HepG2 (cell line): ENCODE measurements around the gene TAOK3. TPM values are rescaled to one million over a fixed set of nuclear protein-coding genes. Genes with fewer than 3 reads are reported as not detected.

Experiments used
- ARNT ChIP-seq: fragments of 450-650 bp; IDR thresholded peaks from 2 replicates; pipeline ENCODE4 v1.6.1; 2017
- EZH2 ChIP-seq: conservative IDR thresholded peaks from 2 replicates; pipeline ENCODE4 v1.6.1; 2012; ENCODE audit warnings: mild to moderate bottlenecking, low read depth, low read length, moderate library complexity
- GABPB1 ChIP-seq: IDR thresholded peaks from 2 replicates; pipeline ENCODE4 v1.6.1; 2016; ENCODE audit warnings: mild to moderate bottlenecking, missing genetic modification reagents, moderate library complexity, missing compliant biosample characterization
- HOXD1 ChIP-seq: sonication (generic); formaldehyde crosslinking; IDR thresholded peaks from 2 replicates; pipeline ENCODE4 v1.5.0; 2020; ENCODE audit warnings: missing genetic modification reagents
- KDM5B ChIP-seq: sonication (generic); formaldehyde crosslinking; IDR thresholded peaks from 2 replicates; pipeline ENCODE4 v1.4.0; 2020; ENCODE audit warnings: missing genetic modification reagents, mild to moderate bottlenecking, borderline replicate concordance
- RBAK ChIP-seq: sonication (generic); formaldehyde crosslinking; IDR thresholded peaks from 2 replicates; pipeline ENCODE4 v1.5.1; 2020; ENCODE audit warnings: mild to moderate bottlenecking, missing genetic modification reagents
- RCOR2 ChIP-seq: IDR thresholded peaks from 2 replicates; pipeline ENCODE4 v1.6.1; 2016; ENCODE audit warnings: missing biosample characterization, missing genetic modification reagents
- RXRB ChIP-seq: IDR thresholded peaks from 2 replicates; pipeline ENCODE4 v1.6.1; 2016; ENCODE audit warnings: borderline replicate concordance, missing genetic modification reagents, missing compliant biosample characterization
- SMYD3 ChIP-seq: sonication (generic); formaldehyde crosslinking; IDR thresholded peaks from 2 replicates; pipeline ENCODE4 v1.8.1; 2023; ENCODE audit warnings: mild to moderate bottlenecking, missing genetic modification reagents
- TCF7L2 ChIP-seq: IDR thresholded peaks from 2 replicates; pipeline ENCODE4 v1.6.1; 2011; ENCODE audit warnings: mild to moderate bottlenecking, low read depth, low read length, moderate library complexity
- YY1 ChIP-seq: IDR thresholded peaks from 2 replicates; pipeline ENCODE4 v1.6.1; 2011; ENCODE audit warnings: low read length, low read depth, moderate library complexity, mild to moderate bottlenecking; ENCODE audit not compliant: insufficient read depth, insufficient replicate concordance
- ZBTB7B ChIP-seq: sonication (generic); formaldehyde crosslinking; IDR thresholded peaks from 2 replicates; pipeline ENCODE4 v1.4.0; 2020; ENCODE audit warnings: missing genetic modification reagents
- ZFP82 ChIP-seq: sonication (generic); formaldehyde crosslinking; IDR thresholded peaks from 2 replicates; pipeline ENCODE4 v1.5.1; 2020; ENCODE audit warnings: mild to moderate bottlenecking, missing genetic modification reagents, borderline replicate concordance
- ZFYVE20 ChIP-seq: sonication (generic); formaldehyde crosslinking; IDR thresholded peaks from 2 replicates; pipeline ENCODE4 v1.8.0; 2023; ENCODE audit warnings: low read depth, mild to moderate bottlenecking, moderate library complexity, missing genetic modification reagents, borderline replicate concordance
- ZNF207 ChIP-seq: fragments of 450-650 bp; IDR thresholded peaks from 2 replicates; pipeline ENCODE4 v1.6.1; 2016; ENCODE audit warnings: antibody characterized with exemption, borderline replicate concordance
- ZNF24 ChIP-seq: fragments of 450-650 bp; IDR thresholded peaks from 2 replicates; pipeline ENCODE4 v1.6.1; 2017; ENCODE audit warnings: antibody characterized with exemption, mild to moderate bottlenecking
- ZNF3 ChIP-seq: IDR thresholded peaks from 2 replicates; pipeline ENCODE4 v1.7.0; 2017; ENCODE audit warnings: inconsistent platforms
- ZNF558 ChIP-seq: sonication (generic); formaldehyde crosslinking; IDR thresholded peaks from 2 replicates; pipeline ENCODE4 v1.9.0; 2022; ENCODE audit warnings: mild to moderate bottlenecking, missing genetic modification reagents, borderline replicate concordance
- ZNF598 ChIP-seq: sonication (generic); formaldehyde crosslinking; IDR thresholded peaks from 2 replicates; pipeline ENCODE4 v1.5.1; 2020; ENCODE audit warnings: mild to moderate bottlenecking, missing genetic modification reagents, borderline replicate concordance
- ZNF670 ChIP-seq: sonication (generic); formaldehyde crosslinking; IDR thresholded peaks from 2 replicates; pipeline ENCODE4 v1.8.0; 2022; ENCODE audit warnings: mild to moderate bottlenecking, missing genetic modification reagents, borderline replicate concordance
- ZSCAN30 ChIP-seq: sonication (generic); formaldehyde crosslinking; IDR thresholded peaks from 2 replicates; pipeline ENCODE4 v1.5.0; 2020; ENCODE audit warnings: mild to moderate bottlenecking, missing genetic modification reagents
- polyA plus RNA-seq, 8 experiments: library from polyadenylated mRNA; depleted of rRNA in 3 of 8; stranded (reverse) in 7 of 8; unstranded in 1 of 8; fragments of >200 nt; fragmentation: Illumina TruSeq in 4 of 8; extraction: Trizol in 4 of 8; gene quantifications; 2 replicates each; pipeline versions ENCODE4 v1.2.1 to v1.2.3, GENCODE V29; 2011 to 2016; ENCODE audit warnings: low read depth in 4 of 8, missing spikeins in 1 of 8, mixed read lengths in 1 of 8; ENCODE audit not compliant: insufficient read depth in 1 of 8
- total RNA-seq, 5 experiments: library from RNA; depleted of rRNA; stranded (reverse); fragments of >200 nt; fragmentation: Illumina TruSeq; extraction: Trizol; gene quantifications; 2 replicates each; pipeline ENCODE4 v1.2.3, GENCODE V29; 2016; ENCODE audit warnings: low read depth in 1 of 5
- TF ChIP-seq, protein P1 (sequence below): sonication (generic); formaldehyde crosslinking; IDR thresholded peaks from 2 replicates; pipeline ENCODE4 v1.4.0; 2020; ENCODE audit warnings: missing genetic modification reagents
- TF ChIP-seq, protein P2 (sequence below): sonication (generic); formaldehyde crosslinking; IDR thresholded peaks from 2 replicates; pipeline ENCODE4 v1.5.1; 2020; ENCODE audit warnings: mild to moderate bottlenecking, missing genetic modification reagents, moderate library complexity
- TF ChIP-seq, protein P3 (sequence below): sonication (generic); formaldehyde crosslinking; IDR thresholded peaks from 2 replicates; pipeline ENCODE4 v1.4.0; 2020; ENCODE audit warnings: mild to moderate bottlenecking, missing genetic modification reagents
- TF ChIP-seq, protein P4 (sequence below): sonication (generic); formaldehyde crosslinking; conservative IDR thresholded peaks from 2 replicates; pipeline ENCODE4 v1.5.0; 2020; ENCODE audit warnings: missing genetic modification reagents
- TF ChIP-seq, protein P5 (sequence below): sonication (generic); formaldehyde crosslinking; conservative IDR thresholded peaks from 2 replicates; pipeline ENCODE4 v1.4.0; 2020; ENCODE audit warnings: missing genetic modification reagents

Gene TAOK3
- total and polyA plus RNA-seq, 2 of the 13 experiments (the other 11 are each of a cell fraction or from before 2014, with no cell fraction given) = 10.4 to 12.3 TPM

DNA sequence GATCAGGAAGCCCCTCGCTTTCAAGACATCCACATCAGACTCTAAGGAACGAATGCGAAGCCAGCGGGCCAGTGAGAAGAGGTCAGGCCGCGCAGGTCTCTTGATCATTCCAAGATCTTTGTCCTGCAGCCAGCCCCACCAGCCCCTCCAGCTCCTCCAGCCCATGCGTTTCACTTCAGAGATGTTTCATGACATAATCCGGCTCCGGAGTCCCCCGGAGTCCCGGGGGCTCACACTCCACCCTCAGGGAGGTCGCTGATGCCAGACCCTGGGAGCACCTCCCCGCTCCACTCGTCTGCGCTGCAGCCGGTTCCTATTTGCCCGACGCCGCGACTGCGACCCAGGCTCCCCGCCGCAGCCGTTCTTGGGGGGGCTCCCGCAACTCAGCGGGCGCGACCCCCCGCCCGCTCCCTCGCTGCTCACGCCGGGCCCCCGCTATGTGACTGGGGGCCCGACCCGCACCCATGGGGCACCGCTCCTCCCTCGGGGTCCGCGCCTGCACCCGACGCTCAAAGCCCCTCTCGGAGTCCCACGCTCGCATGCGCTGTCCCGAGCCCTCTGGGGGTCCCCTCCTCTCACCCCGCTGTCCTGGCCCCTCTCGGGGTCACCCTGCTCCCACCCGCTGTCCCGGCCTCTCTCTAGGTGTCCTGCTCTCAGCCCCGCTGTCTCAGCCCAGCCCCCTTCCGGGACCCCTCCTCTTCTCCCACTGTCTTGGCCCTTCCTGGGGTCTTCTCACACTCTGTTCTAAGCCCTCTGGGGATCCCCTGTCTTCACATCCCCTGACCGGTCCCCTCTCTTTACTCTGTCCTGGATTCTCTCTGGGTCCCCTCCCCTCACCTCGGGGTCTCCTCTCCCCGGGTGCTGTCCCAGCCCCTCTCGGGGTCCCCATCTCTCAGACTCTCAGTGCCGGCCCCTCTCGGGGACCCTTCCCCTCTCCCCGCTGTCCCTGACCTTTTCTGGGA is 1.1 kb downstream of the TAOK3 start (continued):
- no peak for TF ChIP-seq ZNF598 (CRISPR knock-in tag)
- no peak for TF ChIP-seq ZNF558
- no peak for TF ChIP-seq ZFP82 (CRISPR knock-in tag)
- TF ChIP-seq KDM5B (CRISPR knock-in tag) = 0 out of 2 replicates have a peak, but pooled peaks have one; percentile 43
- TF ChIP-seq RXRB (CRISPR knock-in tag) = no peak
- TF ChIP-seq ZNF207 = no peak
- TF ChIP-seq ZNF670 (CRISPR knock-in tag) = no peak
- no peak for TF ChIP-seq YY1
- peak; percentile 42; the same call in 1 of the 2 replicates for TF ChIP-seq GABPB1 (CRISPR knock-in tag)
- TF ChIP-seq, protein P1, sequence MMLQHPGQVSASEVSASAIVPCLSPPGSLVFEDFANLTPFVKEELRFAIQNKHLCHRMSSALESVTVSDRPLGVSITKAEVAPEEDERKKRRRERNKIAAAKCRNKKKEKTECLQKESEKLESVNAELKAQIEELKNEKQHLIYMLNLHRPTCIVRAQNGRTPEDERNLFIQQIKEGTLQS = no peak
- TF ChIP-seq, protein P2, sequence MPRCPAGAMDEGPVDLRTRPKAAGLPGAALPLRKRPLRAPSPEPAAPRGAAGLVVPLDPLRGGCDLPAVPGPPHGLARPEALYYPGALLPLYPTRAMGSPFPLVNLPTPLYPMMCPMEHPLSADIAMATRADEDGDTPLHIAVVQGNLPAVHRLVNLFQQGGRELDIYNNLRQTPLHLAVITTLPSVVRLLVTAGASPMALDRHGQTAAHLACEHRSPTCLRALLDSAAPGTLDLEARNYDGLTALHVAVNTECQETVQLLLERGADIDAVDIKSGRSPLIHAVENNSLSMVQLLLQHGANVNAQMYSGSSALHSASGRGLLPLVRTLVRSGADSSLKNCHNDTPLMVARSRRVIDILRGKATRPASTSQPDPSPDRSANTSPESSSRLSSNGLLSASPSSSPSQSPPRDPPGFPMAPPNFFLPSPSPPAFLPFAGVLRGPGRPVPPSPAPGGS (CRISPR knock-in tag) = no peak
- no peak for TF ChIP-seq TCF7L2
- TF ChIP-seq, protein P3, sequence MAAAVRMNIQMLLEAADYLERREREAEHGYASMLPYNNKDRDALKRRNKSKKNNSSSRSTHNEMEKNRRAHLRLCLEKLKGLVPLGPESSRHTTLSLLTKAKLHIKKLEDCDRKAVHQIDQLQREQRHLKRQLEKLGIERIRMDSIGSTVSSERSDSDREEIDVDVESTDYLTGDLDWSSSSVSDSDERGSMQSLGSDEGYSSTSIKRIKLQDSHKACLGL (CRISPR knock-in tag) = peak; percentile 64; the same call in 1 of the 2 replicates
- TF ChIP-seq SMYD3 (CRISPR knock-in tag) = no peak
- TF ChIP-seq ZBTB7B (CRISPR knock-in tag) = peak; percentile 78; the same call in 1 of the 2 replicates
- TF ChIP-seq ZFYVE20 (CRISPR knock-in tag) = no peak
- no peak for TF ChIP-seq ZNF3
- no peak for TF ChIP-seq ARNT
- no peak for TF ChIP-seq ZNF24
- TF ChIP-seq HOXD1 (CRISPR knock-in tag) = no peak
- TF ChIP-seq EZH2 = no peak
- TF ChIP-seq ZSCAN30 (CRISPR knock-in tag) = no peak
- TF ChIP-seq, protein P4, sequence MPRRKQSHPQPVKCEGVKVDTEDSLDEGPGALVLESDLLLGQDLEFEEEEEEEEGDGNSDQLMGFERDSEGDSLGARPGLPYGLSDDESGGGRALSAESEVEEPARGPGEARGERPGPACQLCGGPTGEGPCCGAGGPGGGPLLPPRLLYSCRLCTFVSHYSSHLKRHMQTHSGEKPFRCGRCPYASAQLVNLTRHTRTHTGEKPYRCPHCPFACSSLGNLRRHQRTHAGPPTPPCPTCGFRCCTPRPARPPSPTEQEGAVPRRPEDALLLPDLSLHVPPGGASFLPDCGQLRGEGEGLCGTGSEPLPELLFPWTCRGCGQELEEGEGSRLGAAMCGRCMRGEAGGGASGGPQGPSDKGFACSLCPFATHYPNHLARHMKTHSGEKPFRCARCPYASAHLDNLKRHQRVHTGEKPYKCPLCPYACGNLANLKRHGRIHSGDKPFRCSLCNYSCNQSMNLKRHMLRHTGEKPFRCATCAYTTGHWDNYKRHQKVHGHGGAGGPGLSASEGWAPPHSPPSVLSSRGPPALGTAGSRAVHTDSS (CRISPR knock-in tag) = no peak
- no peak for TF ChIP-seq RCOR2 (CRISPR knock-in tag)
- no peak for TF ChIP-seq RBAK
- TF ChIP-seq, protein P5, sequence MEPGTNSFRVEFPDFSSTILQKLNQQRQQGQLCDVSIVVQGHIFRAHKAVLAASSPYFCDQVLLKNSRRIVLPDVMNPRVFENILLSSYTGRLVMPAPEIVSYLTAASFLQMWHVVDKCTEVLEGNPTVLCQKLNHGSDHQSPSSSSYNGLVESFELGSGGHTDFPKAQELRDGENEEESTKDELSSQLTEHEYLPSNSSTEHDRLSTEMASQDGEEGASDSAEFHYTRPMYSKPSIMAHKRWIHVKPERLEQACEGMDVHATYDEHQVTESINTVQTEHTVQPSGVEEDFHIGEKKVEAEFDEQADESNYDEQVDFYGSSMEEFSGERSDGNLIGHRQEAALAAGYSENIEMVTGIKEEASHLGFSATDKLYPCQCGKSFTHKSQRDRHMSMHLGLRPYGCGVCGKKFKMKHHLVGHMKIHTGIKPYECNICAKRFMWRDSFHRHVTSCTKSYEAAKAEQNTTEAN (CRISPR knock-in tag) = no peak
